ENCODE measurements around the gene CREB1.

CREB1 gene

GRCh38 chr2:207503234-207503633 is 26.5 kb upstream of the CREB1 start:
- no peak overlapping the region for H3K27ac ChIP-seq
- TF ChIP-seq ZFX (IDR thresholded peaks at IDR 0.05) (no peak), CTCF (conservative IDR thresholded peaks at IDR 0.05) (no peak)

- TF ChIP-seq CTCF (conservative IDR thresholded peaks at IDR 0.05) (no peak), ZFX (IDR thresholded peaks at IDR 0.05) (no peak)
- no peak overlapping the region for H3K27ac ChIP-seq
Measured at GRCh38 chr2:207504513-207505170, 25.1 kb upstream of the CREB1 start.

GRCh38 chr2:207505171-207505570 is 24.6 kb upstream of the CREB1 start:
- TF ChIP-seq ZFX (IDR thresholded peaks at IDR 0.05) (no peak), CTCF (conservative IDR thresholded peaks at IDR 0.05) (no peak)
- no peak overlapping the region for H3K27ac ChIP-seq

- TF ChIP-seq ZFX (IDR thresholded peaks at IDR 0.05) (no peak), CTCF (conservative IDR thresholded peaks at IDR 0.05) (no peak)
- H3K27ac ChIP-seq = no peak overlapping the region
Measured at GRCh38 chr2:207505728-207506127, 24.0 kb upstream of the CREB1 start.

- no peak overlapping the region for H3K27ac ChIP-seq
Measured at GRCh38 chr2:207506426-207506825, 23.3 kb upstream of the CREB1 start.

GRCh38 chr2:207510148-207510547 is 19.6 kb upstream of the CREB1 start:
- H3K27ac ChIP-seq = no peak overlapping the region
- no peak for TF ChIP-seq CTCF (conservative IDR thresholded peaks at IDR 0.05)
- TF ChIP-seq ZFX (IDR thresholded peaks at IDR 0.05) = no peak

More at GRCh38 chr2:207506426-207506825, 23.3 kb upstream of the CREB1 start:
- TF ChIP-seq ZFX (IDR thresholded peaks at IDR 0.05) = no peak
- TF ChIP-seq CTCF (conservative IDR thresholded peaks at IDR 0.05) = no peak

GRCh38 chr2:207511851-207512250 is 17.9 kb upstream of the CREB1 start:
- H3K27ac ChIP-seq = no peak overlapping the region
- TF ChIP-seq CTCF (conservative IDR thresholded peaks at IDR 0.05) (no peak), ZFX (IDR thresholded peaks at IDR 0.05) (no peak)
